Neural cell (in vitro differentiated cells): ENCODE measurements around the gene UMPS. TPM values are rescaled to one million over a fixed set of nuclear protein-coding genes. Genes with fewer than 3 reads are reported as not detected.

Source experiments
- H2AFZ ChIP-seq: fragments of 200-600, 300-800 bp; sonication (generic), shearing (Covaris generic); 2 replicates; pipeline ENCODE4 v1.6.0; 2014; ENCODE audit warnings: low read depth, mild to moderate bottlenecking, antibody characterized with exemption, low read length, moderate library complexity
- H3F3A ChIP-seq: fragments of 200-600 bp; shearing (Covaris generic); 2 replicates; pipeline ENCODE4 v1.6.1; 2016; ENCODE audit warnings: mild to moderate bottlenecking, moderate library complexity, mixed read lengths, antibody characterized with exemption, low read length; ENCODE audit not compliant: insufficient read depth, poor library complexity, severe bottlenecking
- H3K27ac ChIP-seq: fragments of 200-600, 300-800 bp; sonication (generic), shearing (Covaris generic); 2 replicates; pipeline ENCODE4 v1.5.1; 2014; ENCODE audit warnings: mild to moderate bottlenecking, low read length, moderate library complexity
- H3K27me3 ChIP-seq: fragments of 300-800, 200-600 bp; sonication (generic), shearing (Covaris generic); 2 replicates; pipeline ENCODE4 v1.6.0; 2014; ENCODE audit warnings: mild to moderate bottlenecking, low read depth, low read length, moderate library complexity; ENCODE audit not compliant: insufficient read depth
- H3K36me3 ChIP-seq: fragments of 300-800, 200-600 bp; sonication (generic), shearing (Covaris generic); 2 replicates; pipeline ENCODE4 v1.5.1; 2014; ENCODE audit warnings: mild to moderate bottlenecking, antibody characterized with exemption, low read length, moderate library complexity; ENCODE audit not compliant: insufficient read depth
- H3K4me2 ChIP-seq: fragments of 300-800, 200-600 bp; sonication (generic), shearing (Covaris generic); 2 replicates; pipeline ENCODE4 v1.6.0; 2014; ENCODE audit warnings: mild to moderate bottlenecking, low read length
- H3K4me3 ChIP-seq: fragments of 300-800, 200-600 bp; sonication (generic), shearing (Covaris generic); 2 replicates; pipeline ENCODE4 v1.5.1; 2014; ENCODE audit warnings: mild to moderate bottlenecking, low read length, moderate library complexity
- H3K79me2 ChIP-seq: fragments of 200-600 bp; shearing (Covaris generic); replicated peaks from 2 replicates; pipeline ENCODE4 v1.6.0; 2014; ENCODE audit warnings: mild to moderate bottlenecking, low read length, moderate library complexity; ENCODE audit not compliant: insufficient read depth
- H3K9ac ChIP-seq: fragments of 300-800, 200-600 bp; sonication (generic), shearing (Covaris generic); 2 replicates; pipeline ENCODE4 v1.6.1; 2016; ENCODE audit warnings: mild to moderate bottlenecking, low read length, mixed read lengths
- H3K9me2 ChIP-seq: fragments of 200-600 bp; shearing (Covaris generic); 2 replicates; pipeline ENCODE4 v1.6.1; 2016; ENCODE audit warnings: mild to moderate bottlenecking, low read length, mixed read lengths; ENCODE audit not compliant: insufficient read depth
- H3K9me3 ChIP-seq: fragments of 200-600, 300-800 bp; sonication (generic), shearing (Covaris generic); 2 replicates; pipeline ENCODE4 v1.6.1; 2016; ENCODE audit warnings: mild to moderate bottlenecking, mixed run types, low read length, moderate library complexity, mixed read lengths
- H4K20me1 ChIP-seq: fragments of 200-600 bp; shearing (Covaris generic); 2 replicates; pipeline ENCODE4 v1.6.1; 2016; ENCODE audit warnings: mild to moderate bottlenecking, mixed run types; ENCODE audit not compliant: insufficient read depth
- EP300 ChIP-seq: fragments of 450-650 bp; conservative IDR thresholded peaks from 2 replicates; pipeline ENCODE4 v1.6.1; 2014; ENCODE audit warnings: antibody characterized with exemption, mild to moderate bottlenecking, moderate library complexity; ENCODE audit not compliant: poor library complexity, severe bottlenecking
- EZH2 ChIP-seq: fragments of 200-600, 300-800 bp; shearing (Covaris generic), sonication (generic); IDR thresholded peaks from 2 replicates; pipeline ENCODE4 v1.6.1; 2014; ENCODE audit warnings: antibody characterized with exemption, low read length, borderline replicate concordance, mild to moderate bottlenecking; ENCODE audit not compliant: insufficient read depth, poor library complexity, severe bottlenecking
- MXI1 ChIP-seq: fragments of 450-650 bp; conservative IDR thresholded peaks from 2 replicates; pipeline ENCODE4 v1.6.1; 2014; ENCODE audit warnings: antibody characterized with exemption, mild to moderate bottlenecking; ENCODE audit not compliant: poor library complexity, severe bottlenecking
- POLR2AphosphoS5 ChIP-seq: IDR thresholded peaks from 2 replicates; pipeline ENCODE4 v1.6.1; 2012
- RAD21 ChIP-seq: fragments of 450-650 bp; conservative IDR thresholded peaks from 2 replicates; pipeline ENCODE4 v1.6.1; 2014; ENCODE audit warnings: antibody characterized with exemption, mild to moderate bottlenecking, moderate library complexity
- SMC3 ChIP-seq: fragments of 450-650 bp; conservative IDR thresholded peaks from 2 replicates; pipeline ENCODE4 v1.6.1; 2014; ENCODE audit warnings: antibody characterized with exemption, mild to moderate bottlenecking, moderate library complexity; ENCODE audit not compliant: poor library complexity
- TAF1 ChIP-seq: IDR thresholded peaks from 2 replicates; pipeline ENCODE4 v1.6.1; 2012; ENCODE audit warnings: low read depth
- polyA plus RNA-seq: library from polyadenylated mRNA; depleted of rRNA; stranded (reverse); fragments of >200 nt; gene quantifications from 2 replicates; pipeline ENCODE4 v1.2.3, GENCODE V29; 2014
- TF ChIP-seq, protein P1 (sequence below): fragments of 450-650 bp; IDR thresholded peaks from 2 replicates; pipeline ENCODE4 v1.5.1; 2014; ENCODE audit warnings: antibody characterized with exemption, mild to moderate bottlenecking, moderate library complexity; ENCODE audit not compliant: poor library complexity, severe bottlenecking
- TF ChIP-seq, protein P2 (sequence below): IDR thresholded peaks from 2 replicates; pipeline ENCODE4 v1.6.1; 2012; ENCODE audit warnings: borderline replicate concordance

UMPS gene
- polyA plus RNA-seq, 1 donor from 2014 or later, result 22.5 TPM

GRCh38 chr3:124691599-124691998, 38.7 kb upstream of the UMPS start:
- Histone ChIP-seq H3K79me2 (no peaks in the 10 kb centered on the region), H2AFZ (no peak overlapping the region), H3F3A (no peaks in the 10 kb centered on the region), H3K9me3 (no peaks in the 10 kb centered on the region), H3K27ac (no peak overlapping the region), H3K27me3 (no peaks in the 10 kb centered on the region), H3K9ac (no peak overlapping the region), H3K4me3 (no peak overlapping the region), H3K4me2 (no peak overlapping the region), H3K36me3 (no peaks in the 10 kb centered on the region), H3K9me2 (no peaks in the 10 kb centered on the region), H4K20me1 (no peaks in the 10 kb centered on the region)
- TF ChIP-seq, protein P1, sequence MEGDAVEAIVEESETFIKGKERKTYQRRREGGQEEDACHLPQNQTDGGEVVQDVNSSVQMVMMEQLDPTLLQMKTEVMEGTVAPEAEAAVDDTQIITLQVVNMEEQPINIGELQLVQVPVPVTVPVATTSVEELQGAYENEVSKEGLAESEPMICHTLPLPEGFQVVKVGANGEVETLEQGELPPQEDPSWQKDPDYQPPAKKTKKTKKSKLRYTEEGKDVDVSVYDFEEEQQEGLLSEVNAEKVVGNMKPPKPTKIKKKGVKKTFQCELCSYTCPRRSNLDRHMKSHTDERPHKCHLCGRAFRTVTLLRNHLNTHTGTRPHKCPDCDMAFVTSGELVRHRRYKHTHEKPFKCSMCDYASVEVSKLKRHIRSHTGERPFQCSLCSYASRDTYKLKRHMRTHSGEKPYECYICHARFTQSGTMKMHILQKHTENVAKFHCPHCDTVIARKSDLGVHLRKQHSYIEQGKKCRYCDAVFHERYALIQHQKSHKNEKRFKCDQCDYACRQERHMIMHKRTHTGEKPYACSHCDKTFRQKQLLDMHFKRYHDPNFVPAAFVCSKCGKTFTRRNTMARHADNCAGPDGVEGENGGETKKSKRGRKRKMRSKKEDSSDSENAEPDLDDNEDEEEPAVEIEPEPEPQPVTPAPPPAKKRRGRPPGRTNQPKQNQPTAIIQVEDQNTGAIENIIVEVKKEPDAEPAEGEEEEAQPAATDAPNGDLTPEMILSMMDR, result no peak
- TF ChIP-seq EZH2, result no peak
- no peak for TF ChIP-seq TAF1
- TF ChIP-seq SMC3, result no peak
- TF ChIP-seq, protein P2, sequence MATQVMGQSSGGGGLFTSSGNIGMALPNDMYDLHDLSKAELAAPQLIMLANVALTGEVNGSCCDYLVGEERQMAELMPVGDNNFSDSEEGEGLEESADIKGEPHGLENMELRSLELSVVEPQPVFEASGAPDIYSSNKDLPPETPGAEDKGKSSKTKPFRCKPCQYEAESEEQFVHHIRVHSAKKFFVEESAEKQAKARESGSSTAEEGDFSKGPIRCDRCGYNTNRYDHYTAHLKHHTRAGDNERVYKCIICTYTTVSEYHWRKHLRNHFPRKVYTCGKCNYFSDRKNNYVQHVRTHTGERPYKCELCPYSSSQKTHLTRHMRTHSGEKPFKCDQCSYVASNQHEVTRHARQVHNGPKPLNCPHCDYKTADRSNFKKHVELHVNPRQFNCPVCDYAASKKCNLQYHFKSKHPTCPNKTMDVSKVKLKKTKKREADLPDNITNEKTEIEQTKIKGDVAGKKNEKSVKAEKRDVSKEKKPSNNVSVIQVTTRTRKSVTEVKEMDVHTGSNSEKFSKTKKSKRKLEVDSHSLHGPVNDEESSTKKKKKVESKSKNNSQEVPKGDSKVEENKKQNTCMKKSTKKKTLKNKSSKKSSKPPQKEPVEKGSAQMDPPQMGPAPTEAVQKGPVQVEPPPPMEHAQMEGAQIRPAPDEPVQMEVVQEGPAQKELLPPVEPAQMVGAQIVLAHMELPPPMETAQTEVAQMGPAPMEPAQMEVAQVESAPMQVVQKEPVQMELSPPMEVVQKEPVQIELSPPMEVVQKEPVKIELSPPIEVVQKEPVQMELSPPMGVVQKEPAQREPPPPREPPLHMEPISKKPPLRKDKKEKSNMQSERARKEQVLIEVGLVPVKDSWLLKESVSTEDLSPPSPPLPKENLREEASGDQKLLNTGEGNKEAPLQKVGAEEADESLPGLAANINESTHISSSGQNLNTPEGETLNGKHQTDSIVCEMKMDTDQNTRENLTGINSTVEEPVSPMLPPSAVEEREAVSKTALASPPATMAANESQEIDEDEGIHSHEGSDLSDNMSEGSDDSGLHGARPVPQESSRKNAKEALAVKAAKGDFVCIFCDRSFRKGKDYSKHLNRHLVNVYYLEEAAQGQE, result no peak
- no peak for TF ChIP-seq EP300
- no peak for TF ChIP-seq POLR2AphosphoS5
- no peak for TF ChIP-seq RAD21
- no peak for TF ChIP-seq MXI1

- TF ChIP-seq EP300, result no peak
- no peak for TF ChIP-seq SMC3
- TF ChIP-seq EZH2, result no peak
- no peak for TF ChIP-seq TAF1
- TF ChIP-seq, protein P1, result no peak
- no peak for TF ChIP-seq MXI1
- no peak for TF ChIP-seq POLR2AphosphoS5
- TF ChIP-seq, protein P2, result no peak
- no peak for TF ChIP-seq RAD21
- Histone ChIP-seq H3K79me2 (no peaks in the 10 kb centered on the region), H3K36me3 (no peaks in the 10 kb centered on the region), H3K27ac (no peak overlapping the region), H3K4me3 (no peak overlapping the region), H4K20me1 (no peaks in the 10 kb centered on the region), H3K9me2 (no peaks in the 10 kb centered on the region), H3F3A (no peaks in the 10 kb centered on the region), H3K9me3 (no peaks in the 10 kb centered on the region), H3K27me3 (no peaks in the 10 kb centered on the region), H3K4me2 (no peak overlapping the region), H3K9ac (no peak overlapping the region), H2AFZ (no peak overlapping the region)
Measured at GRCh38 chr3:124694486-124694885, 35.8 kb upstream of the UMPS start.
